ENCODE results near the gene PTDSS2. TPM values are rescaled to one million over a fixed set of nuclear protein-coding genes. Genes with fewer than 3 reads are reported as not detected.

Gene PTDSS2
- total and polyA plus RNA-seq, 2 of the 13 experiments (the other 11 are each of a cell fraction or from before 2014, with no cell fraction given) = 21.7 to 26.4 TPM

GRCh38 chr11:518463-519202, 68.6 kb downstream of the PTDSS2 start (continued):
- TF ChIP-seq IRF9 (CRISPR knock-in tag; IDR thresholded peaks at IDR 0.05; ENCODE audit: borderline replicate concordance) (peak; percentile 60; the same call in 1 of the 2 replicates), CAMTA2 (CRISPR knock-in tag; IDR thresholded peaks at IDR 0.05; ENCODE audit: borderline replicate concordance) (0 out of 2 replicates have a peak, but pooled peaks have one; percentile 31), NFIB (CRISPR knock-in tag; IDR thresholded peaks at IDR 0.05; ENCODE audit: borderline replicate concordance) (no peak), ZNF335 (CRISPR knock-in tag; IDR thresholded peaks at IDR 0.05) (peak; percentile 43; the same call in 1 of the 2 replicates), THYN1 (CRISPR knock-in tag; IDR thresholded peaks at IDR 0.05; ENCODE audit: borderline replicate concordance, low read depth) (no peak), HDAC6 (IDR thresholded peaks at IDR 0.05; ENCODE audit: low read depth, low read length) (no peak), ZNF558 (CRISPR knock-in tag; IDR thresholded peaks at IDR 0.05; ENCODE audit: borderline replicate concordance) (peak; percentile 59; the same call in 1 of the 2 replicates), EHMT2 (IDR thresholded peaks at IDR 0.05; ENCODE audit: borderline replicate concordance, low read depth, low read length) (no peak), ZNF574 (CRISPR knock-in tag; IDR thresholded peaks at IDR 0.05) (peak; percentile 70), ZFP37 (CRISPR knock-in tag; IDR thresholded peaks at IDR 0.05; ENCODE audit: borderline replicate concordance) (no peak), SRF (IDR thresholded peaks at IDR 0.05; ENCODE audit: low read depth, low read length) (no peak), DDIT3 (CRISPR knock-in tag; IDR thresholded peaks at IDR 0.05) (0 out of 2 replicates have a peak, but pooled peaks have one; percentile 49), SMARCE1 (IDR thresholded peaks at IDR 0.05; ENCODE audit: borderline replicate concordance) (no peak), FOXM1 (CRISPR knock-in tag; IDR thresholded peaks at IDR 0.05) (no peak), RXRA (CRISPR knock-in tag; IDR thresholded peaks at IDR 0.05) (peak; percentile 11; the same call in 1 of the 2 replicates), DRAP1 (CRISPR knock-in tag; IDR thresholded peaks at IDR 0.05) (no peak), ZNF788 (CRISPR knock-in tag; IDR thresholded peaks at IDR 0.05; ENCODE audit: borderline replicate concordance) (peak; percentile 59; the same call in 1 of the 2 replicates), ZNF569 (CRISPR knock-in tag; IDR thresholded peaks at IDR 0.05; ENCODE audit: borderline replicate concordance) (0 out of 2 replicates have a peak, but pooled peaks have one; percentile 53), ZNF232 (CRISPR knock-in tag; IDR thresholded peaks at IDR 0.05; ENCODE audit: borderline replicate concordance) (no peak), ZSCAN29 (CRISPR knock-in tag; conservative IDR thresholded peaks at IDR 0.05) (0 out of 2 replicates have a peak, but pooled peaks have one; percentile 52), ATF4 (CRISPR knock-in tag; IDR thresholded peaks at IDR 0.05) (peak in 1 of 2 experiments; percentile 62; a peak in 1 of 4 replicates), RBFOX2 (IDR thresholded peaks at IDR 0.05; ENCODE audit: low read depth, low read length) (peak; percentile 70)
